Thyroid gland (tissue), 4 donors: ENCODE data around the gene ELP4. TPM values are rescaled to one million over a fixed set of nuclear protein-coding genes. Genes with fewer than 3 reads are reported as not detected.

Source experiments
- DNase-seq, 2 donors: peaks; one replicate each; pipeline ENCODE4 v3.0.0-alpha.2; 2019
- H3K27ac ChIP-seq, 3 donors: fragments of 200-600 bp; sonication (generic); 1 replicate in 2 of 3; 2 replicates in 1 of 3; pipeline ENCODE4 v1.5.1; 2016 to 2019; ENCODE audit warnings: mild to moderate bottlenecking in 1 of 3, moderate library complexity in 1 of 3
- H3K27me3 ChIP-seq: fragments of 200-600 bp; sonication (generic); one replicate; pipeline ENCODE4 v1.5.1; 2019
- H3K36me3 ChIP-seq, 2 donors: fragments of 200-600 bp; sonication (generic); one replicate each; pipeline ENCODE4 v1.5.1; 2016 to 2019
- H3K4me1 ChIP-seq, 2 donors: fragments of 200-600 bp; sonication (generic); one replicate each; pipeline ENCODE4 v1.5.1; 2017 to 2019
- H3K4me3 ChIP-seq, 3 donors: fragments of 200-600 bp; sonication (generic); replicated peaks in 1 of 3; 1 replicate in 2 of 3; 2 replicates in 1 of 3; pipeline ENCODE4 v1.5.1; 2016; ENCODE audit warnings: mild to moderate bottlenecking in 1 of 3
- H3K9me3 ChIP-seq: fragments of 200-600 bp; sonication (generic); one replicate; pipeline ENCODE4 v1.5.1; 2017
- POLR2A ChIP-seq, 2 donors: fragments of 450-650 bp; IDR thresholded peaks; one replicate each; pipeline ENCODE4 v1.6.1; 2017; ENCODE audit warnings: antibody characterized with exemption in 2 of 2, mild to moderate bottlenecking in 2 of 2, moderate library complexity in 1 of 2
- WGBS, 2 donors: methylation state at CpG; one replicate each; pipeline ENCODE4 v1.1.5; 2017; 5-methylcytosine and 5-hydroxymethylcytosine counted together
- intact Hi-C: fragments of 100-400 bp; cut with DNase I; formaldehyde crosslinking; loops from one replicate; pipeline ENCODE4 v1.15.1; 2023
- total RNA-seq, 4 donors: library from RNA; depleted of rRNA; stranded (reverse); fragments of >200 nt; gene quantifications; one replicate each; pipeline ENCODE4 v1.2.3, GENCODE V29; 2016
- TF ChIP-seq, protein P1 (sequence below), 6 experiments: fragments of 200-600 bp in 3 of 6; fragments of 450-650 bp in 3 of 6; sonication (generic) in 3 of 6; IDR thresholded peaks; one replicate each; pipeline ENCODE4 v1.5.1; 2016 to 2019; ENCODE audit warnings: antibody characterized with exemption in 6 of 6, mild to moderate bottlenecking in 2 of 6, inconsistent platforms in 1 of 6, moderate library complexity in 1 of 6

Gene ELP4
- total RNA-seq, 4 donors from 2014 or later = 27.4 to 36.5 (median 33.0) TPM

DNA sequence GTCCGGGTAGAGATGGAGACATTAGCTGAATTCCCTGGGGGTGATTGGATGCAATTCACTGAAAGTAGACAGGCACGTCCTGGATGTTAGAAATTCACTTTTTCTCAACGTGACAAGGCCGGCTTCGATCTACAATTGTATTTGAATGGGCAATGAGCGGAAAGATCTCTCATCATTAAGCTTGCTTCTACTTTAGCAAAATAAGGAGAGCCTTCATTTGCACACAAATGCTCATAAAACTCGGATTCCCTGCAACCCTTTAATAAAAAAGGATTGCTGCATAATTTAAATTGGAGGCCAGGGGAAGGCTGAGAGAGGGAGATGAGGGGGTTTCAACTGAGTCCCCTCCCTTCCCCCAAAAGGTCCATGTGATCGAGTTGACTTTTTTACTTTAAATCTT is 312.2 kb downstream of the ELP4 start:
- no peaks in the 10 kb centered on the region for H3K36me3 ChIP-seq
- intact Hi-C loops = no loop called here
- no peaks in the 10 kb centered on the region for H3K9me3 ChIP-seq
- no peak for DNase-seq
- no peak overlapping the region for H3K27ac ChIP-seq
- H3K27me3 ChIP-seq = peaks cover 90% of the 10 kb centered on the region
- WGBS, 2 donors = 10 to 11% methylated on average over 8 of the region's 8 CpGs
- peaks cover 12 to 43% of the 10 kb centered on the region in 2 donors for H3K4me1 ChIP-seq
- no peak for TF ChIP-seq POLR2A (IDR thresholded peaks at IDR 0.05)
- TF ChIP-seq, protein P1, sequence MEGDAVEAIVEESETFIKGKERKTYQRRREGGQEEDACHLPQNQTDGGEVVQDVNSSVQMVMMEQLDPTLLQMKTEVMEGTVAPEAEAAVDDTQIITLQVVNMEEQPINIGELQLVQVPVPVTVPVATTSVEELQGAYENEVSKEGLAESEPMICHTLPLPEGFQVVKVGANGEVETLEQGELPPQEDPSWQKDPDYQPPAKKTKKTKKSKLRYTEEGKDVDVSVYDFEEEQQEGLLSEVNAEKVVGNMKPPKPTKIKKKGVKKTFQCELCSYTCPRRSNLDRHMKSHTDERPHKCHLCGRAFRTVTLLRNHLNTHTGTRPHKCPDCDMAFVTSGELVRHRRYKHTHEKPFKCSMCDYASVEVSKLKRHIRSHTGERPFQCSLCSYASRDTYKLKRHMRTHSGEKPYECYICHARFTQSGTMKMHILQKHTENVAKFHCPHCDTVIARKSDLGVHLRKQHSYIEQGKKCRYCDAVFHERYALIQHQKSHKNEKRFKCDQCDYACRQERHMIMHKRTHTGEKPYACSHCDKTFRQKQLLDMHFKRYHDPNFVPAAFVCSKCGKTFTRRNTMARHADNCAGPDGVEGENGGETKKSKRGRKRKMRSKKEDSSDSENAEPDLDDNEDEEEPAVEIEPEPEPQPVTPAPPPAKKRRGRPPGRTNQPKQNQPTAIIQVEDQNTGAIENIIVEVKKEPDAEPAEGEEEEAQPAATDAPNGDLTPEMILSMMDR (IDR thresholded peaks at IDR 0.05) = no peak
- H3K4me3 ChIP-seq = no peak overlapping the region

DNA sequence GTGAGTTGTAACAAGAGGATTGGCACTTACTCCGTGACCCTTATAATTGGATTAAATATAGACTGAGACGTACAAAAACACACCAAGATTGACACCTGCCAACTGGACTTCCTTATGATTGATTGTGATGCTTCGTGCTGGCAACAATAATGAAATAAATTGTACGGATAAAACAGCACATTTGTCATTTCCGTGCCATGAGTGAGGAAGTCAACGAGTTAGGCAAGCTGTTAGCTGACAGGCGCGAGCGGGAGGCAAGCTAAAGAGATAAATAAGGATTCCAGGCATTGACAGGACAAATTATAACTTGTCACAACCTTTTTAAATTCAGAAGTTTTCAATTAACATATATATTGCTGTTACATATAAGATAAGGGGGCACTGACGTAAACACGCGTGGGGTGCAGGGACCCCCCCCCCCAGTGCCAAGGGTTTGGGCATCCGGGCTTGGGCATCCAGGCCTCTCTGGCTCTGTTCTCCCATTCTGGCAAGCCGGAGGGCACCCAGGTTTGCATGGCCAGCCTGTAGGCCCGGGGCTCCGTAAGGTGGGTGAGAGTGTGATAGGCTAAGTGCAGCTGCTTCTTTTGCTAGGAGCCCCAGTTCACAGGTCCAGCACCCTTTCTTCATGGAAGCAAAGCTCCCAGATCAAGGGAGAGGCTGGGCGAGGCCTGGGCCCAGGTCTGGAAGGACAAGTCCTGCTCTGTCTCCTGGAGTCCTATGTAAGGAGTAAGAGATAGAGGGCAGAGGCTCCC is 312.8 kb downstream of the ELP4 start:
- Histone ChIP-seq H3K9me3 (no peaks in the 10 kb centered on the region), H3K4me1 (peaks cover 9 to 41% of the 10 kb centered on the region in 2 donors), H3K36me3 (no peaks in the 10 kb centered on the region), H3K27ac (no peak overlapping the region), H3K4me3 (no peak overlapping the region), H3K27me3 (peaks cover 90% of the 10 kb centered on the region)
- WGBS, 2 donors = 31 to 34% methylated on average over 17 of the region's 17 CpGs
- no peak for TF ChIP-seq POLR2A (IDR thresholded peaks at IDR 0.05)
- TF ChIP-seq, protein P1 (IDR thresholded peaks at IDR 0.05) = no peak
- DNase-seq = no peak
- intact Hi-C loops = no loop called here

DNA sequence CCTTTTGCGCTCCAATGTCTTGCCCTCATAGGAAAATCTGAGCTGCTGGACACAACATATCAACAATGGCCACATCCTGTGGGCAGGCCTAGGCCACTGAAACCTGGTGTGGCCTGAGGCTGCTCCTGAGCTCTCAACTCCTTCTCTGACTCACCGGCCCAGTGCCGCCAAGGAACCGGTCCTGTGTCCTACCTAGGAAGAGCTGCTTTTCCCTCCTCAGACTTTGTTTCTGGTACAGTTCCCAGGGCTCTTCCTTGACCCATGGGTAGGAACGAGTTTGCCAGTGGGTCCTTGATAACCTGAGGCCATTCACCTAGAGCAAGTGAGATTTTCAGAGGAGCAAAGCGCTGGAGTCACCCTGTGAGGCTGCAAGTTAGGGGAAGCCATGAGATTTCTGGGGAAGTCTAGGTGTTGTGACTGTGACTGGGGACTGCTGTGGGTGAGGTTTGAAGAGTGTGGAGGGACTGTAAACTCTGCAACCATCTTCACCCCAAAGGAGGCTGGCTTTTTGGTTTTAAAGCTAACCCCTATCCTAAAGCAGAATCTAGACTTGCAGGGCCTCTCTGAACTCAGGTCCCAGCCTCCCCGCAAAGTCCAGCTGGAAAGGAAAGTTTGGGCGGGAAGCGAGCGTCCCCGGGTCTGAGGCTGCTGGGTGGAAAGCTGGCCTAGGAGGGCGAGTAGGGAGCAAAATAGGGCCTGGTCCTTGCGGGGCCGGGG is 313.5 kb downstream of the ELP4 start:
- no peaks in the 10 kb centered on the region for H3K36me3 ChIP-seq
- peaks cover 87% of the 10 kb centered on the region for H3K27me3 ChIP-seq
- H3K4me1 ChIP-seq = peaks cover 1 to 34% of the 10 kb centered on the region in 2 donors
- no peak for TF ChIP-seq POLR2A (IDR thresholded peaks at IDR 0.05)
- TF ChIP-seq, protein P1 (IDR thresholded peaks at IDR 0.05) = no peak
- no peak for DNase-seq
- no peak overlapping the region for H3K4me3 ChIP-seq
- intact Hi-C loops = no loop called here
- WGBS, 2 donors = 34 to 42% methylated on average over 14 of the region's 14 CpGs
- no peak overlapping the region for H3K27ac ChIP-seq
- no peaks in the 10 kb centered on the region for H3K9me3 ChIP-seq

DNA sequence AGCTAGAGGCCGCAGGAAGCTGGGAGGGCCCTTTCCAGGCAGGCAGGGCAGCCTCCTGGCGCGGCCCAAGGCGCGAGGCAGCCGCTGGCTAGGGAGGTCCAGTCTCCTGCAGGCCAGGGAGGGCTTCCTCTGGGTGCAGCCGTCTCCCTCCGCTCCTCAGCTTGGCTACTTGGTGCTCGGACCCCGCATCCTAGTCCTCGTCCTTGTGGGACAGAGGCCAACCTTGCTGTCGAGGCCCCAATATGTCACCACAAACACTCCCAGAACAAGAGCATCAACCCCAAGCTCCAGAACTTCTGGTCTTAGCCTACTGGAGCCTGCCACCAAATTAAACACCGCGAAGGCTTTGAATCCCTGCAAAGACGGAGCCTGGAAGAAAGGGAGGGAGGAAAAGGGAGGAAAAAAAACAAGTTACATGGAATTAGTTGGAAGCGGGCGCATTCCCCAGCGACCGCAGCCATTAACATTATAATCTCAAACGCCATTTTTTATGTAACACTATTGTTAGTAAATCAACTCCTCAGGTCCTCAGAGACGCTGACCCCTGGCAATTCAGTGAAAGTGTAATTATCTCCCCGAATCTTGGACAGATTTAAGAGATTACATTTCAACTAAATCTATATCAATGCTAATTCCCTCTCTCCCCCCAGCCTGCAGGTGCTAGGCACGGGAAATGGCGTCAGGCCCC is 314.2 kb downstream of the ELP4 start:
- no peaks in the 10 kb centered on the region for H3K36me3 ChIP-seq
- TF ChIP-seq, protein P1 (IDR thresholded peaks at IDR 0.05) = no peak
- no peak for TF ChIP-seq POLR2A (IDR thresholded peaks at IDR 0.05)
- H3K4me3 ChIP-seq = no peak overlapping the region
- H3K9me3 ChIP-seq = no peaks in the 10 kb centered on the region
- no peak for DNase-seq
- intact Hi-C loops = no loop called here
- peaks cover 0 to 30% of the 10 kb centered on the region in 2 donors for H3K4me1 ChIP-seq
- H3K27ac ChIP-seq = no peak overlapping the region
- H3K27me3 ChIP-seq = peaks cover 89% of the 10 kb centered on the region
- WGBS, 2 donors = 13 to 15% methylated on average over 18 to 23 of the region's 24 CpGs
